BJ (cell line): ENCODE results near the gene SLC38A11. TPM values are rescaled to one million over a fixed set of nuclear protein-coding genes. Genes with fewer than 3 reads are reported as not detected.
"Not testable (repeated sequence)": the region's sequence is repeated elsewhere in the genome, so short reads cannot be mapped to it uniquely, and the experiment has no call there.

Experiments
- CTCF ChIA-PET: fragments of 350-600 bp; formaldehyde crosslinking; extraction: SDS; loops from one replicate; lab custom pipeline; 2021; ENCODE audit warnings: antibody characterized with exemption, inconsistent platforms; lab: Yijun Ruan, JAX
- POLR2A ChIA-PET: fragments of 300-600 bp; sonication (Branson Sonifier 250); formaldehyde crosslinking; extraction: SDS; loops from one replicate; lab custom pipeline; 2021; ENCODE audit warnings: antibody characterized with exemption; lab: Charles Lee
- DNase-seq: peaks from one replicate; pipeline ENCODE4 v3.0.0-alpha.2; 2011; ENCODE audit warnings: low read depth
- H3K27me3 ChIP-seq: 2 replicates; pipeline ENCODE4 v1.6.0; 2011; ENCODE audit warnings: low read length; ENCODE audit not compliant: control insufficient read depth, insufficient read depth
- H3K36me3 ChIP-seq: 2 replicates; pipeline ENCODE4 v1.5.1; 2011; ENCODE audit warnings: low read length; ENCODE audit not compliant: control insufficient read depth, insufficient read depth
- H3K4me3 ChIP-seq: 2 replicates; pipeline ENCODE4 v1.5.1; 2011; ENCODE audit warnings: low read depth, mild to moderate bottlenecking, control low read depth, low read length
- CTCF ChIP-seq: IDR thresholded peaks from 2 replicates; pipeline ENCODE4 v1.5.1; 2011; ENCODE audit warnings: low read depth, mild to moderate bottlenecking, control low read depth, inconsistent platforms, low read length, moderate library complexity; ENCODE audit not compliant: insufficient read depth
- polyA plus RNA-seq: library from polyadenylated mRNA; depleted of rRNA; stranded (reverse); fragments of >200 nt; gene quantifications from 2 replicates; pipeline ENCODE4 v1.2.3, GENCODE V29; 2011

Gene SLC38A11
- polyA plus RNA-seq, 1 experiment = 59.2 TPM

GRCh38 chr2:164992818-164993217, 37.5 kb upstream of the SLC38A11 start:
- ChIA-PET POLR2A (interaction anchor here (0.6 kb wide), 1 partner anchor 38 kb away, joined by 4 read pairs; no protein-coding TSS in a partner anchor), CTCF (interaction anchor here (0.8 to 3.1 kb wide), 8 partner anchors 10 to 301 kb away, joined by 3 to 18 read pairs (median 6); partner anchors contain the start of genes COBLL1 and SCN3A)
- peak; percentile 39; the same call in 1 of the 2 replicates for TF ChIP-seq CTCF
- DNase-seq = peak; percentile 72
- Histone ChIP-seq H3K4me3 (no peak overlapping the region), H3K36me3 (no peaks in the 10 kb centered on the region), H3K27me3 (no peaks in the 10 kb centered on the region)

- ChIA-PET CTCF (interaction anchor here (0.7 to 3.1 kb wide), 9 partner anchors 11 to 302 kb away, joined by 3 to 18 read pairs (median 4); partner anchors contain the start of genes COBLL1 and SCN3A), POLR2A (interaction anchor here (0.6 kb wide), 2 partner anchors 37 to 814 kb away, joined by 4 read pairs; no protein-coding TSS in a partner anchor)
- H3K36me3 ChIP-seq, H3K27me3 ChIP-seq, H3K4me3 ChIP-seq, DNase-seq: not testable (repeated sequence)
Measured at GRCh38 chr2:164992093-164992454, 36.7 kb upstream of the SLC38A11 start.

- H3K27me3 ChIP-seq = not testable (repeated sequence)
Measured at GRCh38 chr2:164991361-164992092, 36.2 kb upstream of the SLC38A11 start.

GRCh38 chr2:164990953-164991352, 35.6 kb upstream of the SLC38A11 start:
- not testable (repeated sequence) for H3K4me3 ChIP-seq, H3K36me3 ChIP-seq, H3K27me3 ChIP-seq, DNase-seq
- POLR2A ChIA-PET = interaction anchor here (1.0 kb wide), 1 partner anchor 70 kb away, joined by 3 read pairs; no protein-coding TSS in a partner anchor
- CTCF ChIA-PET = interaction anchor here (1.1 to 3.1 kb wide), 4 partner anchors 23 to 303 kb away, joined by 4 to 18 read pairs (median 6); partner anchors contain the start of gene SCN3A

More at GRCh38 chr2:164991361-164992092, 36.2 kb upstream of the SLC38A11 start:
- ChIA-PET CTCF (interaction anchor here (0.7 to 3.1 kb wide), 9 partner anchors 11 to 302 kb away, joined by 3 to 18 read pairs (median 4); partner anchors contain the start of genes COBLL1 and SCN3A), POLR2A (interaction anchor here (0.6 to 1.0 kb wide), 2 partner anchors 71 to 815 kb away, joined by 3 to 4 read pairs; no protein-coding TSS in a partner anchor)
- H3K4me3 ChIP-seq, DNase-seq, H3K36me3 ChIP-seq: not testable (repeated sequence)

- H3K36me3 ChIP-seq, H3K4me3 ChIP-seq, H3K27me3 ChIP-seq, DNase-seq, POLR2A ChIA-PET, CTCF ChIA-PET: not testable (repeated sequence)
Measured at GRCh38 chr2:164988805-164989204, 33.5 kb upstream of the SLC38A11 start.

GRCh38 chr2:164986027-164986426, 30.7 kb upstream of the SLC38A11 start:
- H3K36me3 ChIP-seq, H3K27me3 ChIP-seq, DNase-seq, H3K4me3 ChIP-seq, POLR2A ChIA-PET: not testable (repeated sequence)
- CTCF ChIA-PET = interaction anchor here (1.1 kb wide), 1 partner anchor 19 kb away, joined by 3 read pairs; no protein-coding TSS in a partner anchor

GRCh38 chr2:164984428-164984827, 29.1 kb upstream of the SLC38A11 start:
- Histone ChIP-seq H3K36me3 (no peaks in the 10 kb centered on the region), H3K4me3 (no peak overlapping the region), H3K27me3 (no peaks in the 10 kb centered on the region)
- DNase-seq = peak; percentile 59
- no peak for TF ChIP-seq CTCF
- POLR2A ChIA-PET = interaction anchor here (1.0 kb wide), 1 partner anchor 104 kb away, joined by 6 read pairs; no protein-coding TSS in a partner anchor
- CTCF ChIA-PET = no interaction called here
